GM12801 (cell line): Measurements from ENCODE around the gene PDYN.

ENCODE experiments used
- TF ChIP-seq, protein P1 (sequence below): IDR thresholded peaks from one replicate; pipeline ENCODE4 v1.5.1; 2011; ENCODE audit warnings: control low read depth; ENCODE audit not compliant: insufficient read length; ENCODE audit errors: extremely low read depth

PDYN gene

DNA sequence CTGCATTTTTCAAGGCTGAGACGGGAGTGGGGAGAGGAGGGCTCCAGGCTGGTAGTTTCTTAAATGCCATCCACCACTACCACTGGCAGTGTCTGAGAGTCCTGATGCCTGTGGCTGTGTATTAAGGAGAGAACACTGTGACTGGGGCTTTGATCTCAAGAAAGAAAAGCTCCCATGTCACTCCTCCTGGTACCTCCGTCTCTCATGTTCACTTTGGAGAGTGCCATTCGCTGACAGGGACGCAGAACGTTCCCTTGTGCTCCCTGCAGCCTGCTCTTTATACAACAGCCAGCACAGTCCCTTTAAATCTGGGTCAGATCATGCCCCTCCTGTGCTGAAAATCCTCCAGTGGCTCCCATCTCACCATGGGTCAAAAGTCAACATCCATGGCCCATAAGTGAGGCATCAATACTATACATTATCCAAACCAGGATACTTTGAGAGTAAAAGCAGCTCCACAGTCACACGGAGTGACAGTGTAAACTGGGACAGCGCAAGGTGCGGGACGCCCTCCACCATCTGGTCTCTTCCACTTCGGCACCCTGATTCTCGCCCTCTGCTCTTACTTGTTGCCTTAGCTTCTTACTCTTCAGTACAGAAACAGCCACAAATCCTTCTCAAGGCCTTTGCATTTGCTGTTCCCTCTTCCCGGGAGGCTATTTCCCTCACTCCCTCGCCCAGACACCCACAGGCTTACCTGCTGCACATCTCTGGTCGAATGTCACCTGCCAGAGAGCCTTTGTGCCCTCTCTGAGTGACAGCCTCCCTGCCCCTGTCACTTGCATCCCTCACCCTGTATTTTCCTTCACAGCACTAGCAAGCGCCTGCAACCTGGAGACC lies 20.0 kb downstream of the PDYN start:
- TF ChIP-seq, protein P1, sequence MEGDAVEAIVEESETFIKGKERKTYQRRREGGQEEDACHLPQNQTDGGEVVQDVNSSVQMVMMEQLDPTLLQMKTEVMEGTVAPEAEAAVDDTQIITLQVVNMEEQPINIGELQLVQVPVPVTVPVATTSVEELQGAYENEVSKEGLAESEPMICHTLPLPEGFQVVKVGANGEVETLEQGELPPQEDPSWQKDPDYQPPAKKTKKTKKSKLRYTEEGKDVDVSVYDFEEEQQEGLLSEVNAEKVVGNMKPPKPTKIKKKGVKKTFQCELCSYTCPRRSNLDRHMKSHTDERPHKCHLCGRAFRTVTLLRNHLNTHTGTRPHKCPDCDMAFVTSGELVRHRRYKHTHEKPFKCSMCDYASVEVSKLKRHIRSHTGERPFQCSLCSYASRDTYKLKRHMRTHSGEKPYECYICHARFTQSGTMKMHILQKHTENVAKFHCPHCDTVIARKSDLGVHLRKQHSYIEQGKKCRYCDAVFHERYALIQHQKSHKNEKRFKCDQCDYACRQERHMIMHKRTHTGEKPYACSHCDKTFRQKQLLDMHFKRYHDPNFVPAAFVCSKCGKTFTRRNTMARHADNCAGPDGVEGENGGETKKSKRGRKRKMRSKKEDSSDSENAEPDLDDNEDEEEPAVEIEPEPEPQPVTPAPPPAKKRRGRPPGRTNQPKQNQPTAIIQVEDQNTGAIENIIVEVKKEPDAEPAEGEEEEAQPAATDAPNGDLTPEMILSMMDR = no peak

DNA sequence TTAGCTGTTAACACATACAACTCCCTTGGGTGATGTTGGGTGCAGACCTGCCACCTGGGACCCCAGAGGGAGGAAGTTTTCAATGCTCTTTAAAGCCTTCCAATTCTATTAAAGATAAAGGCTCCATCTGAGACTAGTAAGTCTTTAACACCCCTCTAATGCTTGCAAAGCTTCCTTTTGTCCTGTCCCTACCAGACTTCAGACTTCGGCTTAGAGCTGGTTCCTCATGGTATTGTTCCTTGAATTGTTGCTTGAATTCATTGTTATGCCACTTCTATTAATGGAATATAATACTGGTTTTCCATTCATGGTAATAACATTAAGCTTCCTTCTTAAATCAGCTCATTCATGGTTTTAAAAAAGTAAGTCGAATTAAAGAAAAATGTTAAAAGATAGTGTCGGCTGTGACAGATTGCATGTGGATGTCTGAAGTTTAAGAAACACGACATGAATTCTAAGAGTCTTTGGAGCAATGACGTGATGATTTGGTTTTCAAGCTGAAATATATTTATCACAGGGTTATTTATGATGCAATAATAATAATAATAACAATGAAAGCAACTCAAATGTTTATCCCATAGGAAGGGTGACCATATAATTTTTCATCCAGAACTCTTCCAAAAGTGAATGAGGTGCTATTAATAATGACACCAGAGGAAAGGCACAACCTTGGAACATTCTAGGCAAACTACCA lies 21.8 kb downstream of the PDYN start:
- TF ChIP-seq, protein P1 = no peak

DNA sequence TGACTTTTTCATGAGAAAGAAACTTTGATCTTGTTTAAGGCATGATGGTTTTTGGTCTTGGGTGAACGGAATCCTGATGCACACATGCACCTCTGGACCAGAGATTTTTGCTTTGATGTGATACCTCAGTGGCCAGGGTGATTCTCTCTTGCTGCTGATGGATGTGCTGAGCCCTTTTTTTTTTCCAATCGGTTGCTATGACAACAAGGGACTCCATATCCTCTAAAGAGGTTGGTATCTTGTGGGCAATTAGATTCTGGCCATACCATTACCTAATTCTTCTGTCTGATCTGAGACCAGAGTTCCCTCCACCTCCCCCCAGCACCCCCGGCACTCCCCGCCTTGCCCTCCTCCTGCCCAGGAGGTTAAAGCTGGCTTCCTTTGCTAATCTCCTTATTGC lies 24.9 kb downstream of the PDYN start:
- TF ChIP-seq, protein P1 = no peak

DNA sequence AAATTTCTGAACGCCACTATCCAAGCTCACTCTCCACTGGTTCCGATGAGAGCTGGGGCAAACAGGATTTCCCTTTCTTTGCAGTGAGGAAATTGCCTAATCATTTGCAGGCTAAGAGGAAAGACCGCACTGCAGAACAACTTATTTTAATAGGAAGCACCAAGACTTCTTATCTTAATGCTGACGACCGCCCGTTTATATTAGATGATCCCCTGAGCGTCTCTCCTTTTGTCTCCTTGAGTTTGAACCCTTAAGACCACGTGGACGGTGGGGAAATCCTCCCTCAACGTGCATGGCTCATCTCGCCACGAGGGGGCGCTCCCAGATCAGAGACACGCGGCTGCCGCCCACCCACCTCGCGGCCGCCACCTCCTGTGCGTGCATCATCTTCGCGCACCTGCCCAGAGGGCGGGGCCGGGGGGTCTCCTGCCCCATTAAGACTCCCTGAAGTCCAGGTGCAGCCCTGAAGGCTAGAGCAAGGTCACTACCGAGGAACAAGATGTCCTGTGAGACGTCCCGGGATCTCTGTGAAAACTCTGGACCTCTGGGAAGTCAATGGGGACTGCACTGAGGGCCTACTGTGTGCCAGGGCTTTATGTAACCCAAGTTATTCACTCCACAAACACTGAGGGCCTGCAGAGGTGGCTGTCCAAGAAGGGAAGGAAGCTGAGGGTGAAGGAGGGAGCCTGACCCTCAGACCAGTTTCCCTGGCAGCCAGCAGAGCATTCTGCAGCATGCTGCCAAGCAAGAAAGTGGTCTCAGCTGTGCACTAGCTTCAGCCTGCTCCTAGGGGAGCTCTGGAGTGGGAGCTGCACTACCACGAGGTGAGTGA lies 28.1 kb downstream of the PDYN start:
- TF ChIP-seq, protein P1 = no peak

DNA sequence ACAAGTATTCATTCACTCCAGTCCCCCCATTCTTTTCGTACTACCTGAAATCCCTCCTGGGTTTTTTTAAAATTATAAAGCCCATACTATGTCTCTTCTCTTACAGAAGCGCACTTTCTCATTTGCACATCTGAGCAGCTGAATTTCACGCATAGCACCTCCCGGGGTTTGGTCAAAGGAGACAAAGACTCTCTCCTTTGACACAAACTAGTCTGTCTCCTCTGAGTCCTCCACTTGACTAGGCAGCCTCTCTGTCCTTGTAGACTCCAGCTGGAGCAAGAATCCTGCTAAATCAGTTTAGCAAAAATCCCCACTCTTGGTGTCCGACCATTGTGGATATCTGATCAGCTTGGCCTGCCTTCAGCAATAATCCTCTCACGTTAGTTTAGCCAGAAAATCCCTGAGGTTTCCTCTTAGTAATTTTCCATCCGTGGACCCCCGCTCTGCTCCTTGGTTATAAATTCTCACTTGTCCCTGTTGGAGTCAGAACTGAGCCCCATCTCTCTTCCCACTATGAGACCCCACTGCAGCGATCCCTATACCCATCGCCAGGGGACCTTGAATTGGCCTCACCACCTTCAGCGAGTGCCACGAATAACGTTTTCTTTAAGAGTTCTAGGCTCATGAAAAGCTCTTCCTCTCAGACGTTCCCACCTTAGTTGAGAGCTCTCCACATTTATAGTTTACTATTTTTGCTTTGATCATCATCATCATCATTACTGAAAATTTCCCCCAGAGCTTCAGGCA lies 29.0 kb downstream of the PDYN start:
- TF ChIP-seq, protein P1 = no peak

DNA sequence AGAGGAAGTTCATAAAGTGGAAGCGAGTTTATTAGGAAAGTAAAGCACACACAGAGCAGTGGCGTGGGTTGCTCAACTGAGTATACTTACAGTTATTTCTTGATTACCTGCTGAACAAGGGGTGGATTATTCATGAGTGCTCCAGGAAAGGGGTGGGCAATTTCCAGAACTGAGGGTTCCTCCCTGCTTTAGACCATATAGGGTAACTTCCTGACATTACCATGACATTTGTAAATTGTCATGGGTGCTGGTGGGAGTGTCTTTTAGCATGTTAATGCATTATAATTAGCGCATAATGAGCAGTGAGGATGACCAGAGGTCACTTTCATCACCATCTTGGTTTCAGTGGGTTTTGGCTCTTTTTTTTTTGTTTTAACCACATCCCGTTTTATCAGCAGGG lies 29.8 kb downstream of the PDYN start:
- TF ChIP-seq, protein P1 = no peak
